Caco-2 (cell line): Measurements from ENCODE around the gene ZNF182. TPM values are rescaled to one million over a fixed set of nuclear protein-coding genes. Genes with fewer than 3 reads are reported as not detected.
"Not testable (repeated sequence)": the region's sequence is repeated elsewhere in the genome, so short reads cannot be mapped to it uniquely, and the experiment has no call there.

Source experiments
- BruUV-seq: library from RNA; stranded (reverse); fragments of 400-500 nt; replicated peaks from 2 replicates; lab custom pipeline; 2021; lab: Mats Ljungman, UMichigan
- CTCF ChIA-PET: fragments of 300-600 bp; sonication (Branson Sonifier 250); formaldehyde crosslinking; loops from one replicate; lab custom pipeline; 2022; ENCODE audit warnings: antibody characterized with exemption; lab: Charles Lee
- POLR2A ChIA-PET: fragments of 300-600 bp; sonication (Branson Sonifier 250); formaldehyde crosslinking; loops from one replicate; lab custom pipeline; 2022; ENCODE audit warnings: antibody characterized with exemption; lab: Charles Lee
- DNase-seq, 2 experiments: peaks; one replicate each; pipeline versions ENCODE4 v3.0.0 to v3.0.0-alpha.2; 2020 to 2022
- H3K27me3 ChIP-seq: replicated peaks from 2 replicates; pipeline ENCODE4 v1.6.0; 2011; ENCODE audit warnings: low read length; ENCODE audit not compliant: control insufficient read depth, insufficient read depth
- H3K36me3 ChIP-seq: 2 replicates; pipeline ENCODE4 v1.5.1; 2011; ENCODE audit warnings: low read length; ENCODE audit not compliant: control insufficient read depth, insufficient read depth
- H3K4me1 ChIP-seq: fragments of 250-450 bp; sonication (Bioruptor Pico); 2 replicates; pipeline ENCODE4 v1.5.1; 2020; ENCODE audit warnings: mild to moderate bottlenecking
- H3K4me3 ChIP-seq: 2 replicates; pipeline ENCODE4 v1.5.1; 2011; ENCODE audit warnings: low read depth, mild to moderate bottlenecking, control low read depth, low read length
- H3K9me3 ChIP-seq: fragments of 250-450 bp; sonication (Bioruptor Pico); 2 replicates; pipeline ENCODE4 v1.5.1; 2020; ENCODE audit warnings: mild to moderate bottlenecking, moderate library complexity
- H3K27ac Mint-ChIP-seq: one replicate; pipeline ENCODE4 v1.8.0; 2022; ENCODE audit warnings: mixed read lengths; ENCODE audit not compliant: unreplicated experiment
- H3K27me3 Mint-ChIP-seq: one replicate; pipeline ENCODE4 v1.8.0; 2022; ENCODE audit warnings: mixed read lengths; ENCODE audit not compliant: insufficient read depth, unreplicated experiment
- H3K36me3 Mint-ChIP-seq: one replicate; pipeline ENCODE4 v1.8.0; 2022; ENCODE audit warnings: mild to moderate bottlenecking, mixed read lengths; ENCODE audit not compliant: insufficient read depth, unreplicated experiment
- H3K4me1 Mint-ChIP-seq: one replicate; pipeline ENCODE4 v1.8.0; 2022; ENCODE audit warnings: low read depth, mixed read lengths; ENCODE audit not compliant: unreplicated experiment
- H3K4me3 Mint-ChIP-seq: one replicate; pipeline ENCODE4 v1.8.0; 2022; ENCODE audit warnings: mild to moderate bottlenecking, moderate library complexity, mixed read lengths; ENCODE audit not compliant: unreplicated experiment
- H3K9me3 Mint-ChIP-seq: one replicate; pipeline ENCODE4 v1.8.0; 2022; ENCODE audit warnings: mixed read lengths; ENCODE audit not compliant: unreplicated experiment
- intact Hi-C: fragments of 100-400 bp; cut with micrococcal nuclease; formaldehyde crosslinking; loops from one replicate; pipeline ENCODE4 v1.10.0; 2022; ENCODE audit not compliant: unreplicated experiment
- total RNA-seq: library from RNA; stranded (reverse); gene quantifications from 2 replicates; pipeline ENCODE4 v1.2.3, GENCODE V29; 2022
- TF ChIP-seq, protein P1 (sequence below), 2 experiments: fragments of 200-600 bp in 1 of 2; IDR thresholded peaks; 1 replicate in 1 of 2; 2 replicates in 1 of 2; pipeline versions ENCODE4 v1.5.1 to v1.8.0; 2011 to 2022; ENCODE audit warnings: antibody characterized with exemption in 1 of 2, control low read depth in 1 of 2, inconsistent platforms in 1 of 2, low read depth in 1 of 2, low read length in 1 of 2, mild to moderate bottlenecking in 1 of 2, moderate library complexity in 1 of 2; ENCODE audit not compliant: insufficient read depth in 1 of 2, severe bottlenecking in 1 of 2, unreplicated experiment in 1 of 2

The ZNF182 gene
- total RNA-seq, 1 experiment from 2014 or later: 3.9 TPM

DNA sequence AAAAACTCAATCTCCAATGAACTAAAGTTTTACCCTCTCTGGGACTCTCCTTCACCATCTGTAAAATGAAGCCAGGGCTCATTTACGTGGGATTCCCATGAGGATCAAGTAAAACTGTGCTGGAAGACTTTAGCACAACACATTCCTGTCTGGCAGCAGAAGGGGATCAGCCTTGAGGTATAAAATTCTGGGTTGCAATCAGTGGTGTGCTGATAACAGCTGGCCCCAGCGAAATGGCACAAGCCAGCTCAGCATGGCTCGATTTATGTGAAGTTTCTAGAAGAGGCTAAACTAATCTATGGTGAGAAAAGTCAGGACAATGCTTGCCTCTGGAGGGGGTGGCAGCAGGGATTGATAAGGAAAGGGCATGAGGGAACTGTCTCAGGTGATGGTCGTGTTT lies 39.3 kb upstream of the ZNF182 start:
- ChIA-PET CTCF (no interaction called here), POLR2A (no interaction called here)
- H3K4me3 Mint-ChIP-seq: no peak overlapping the region
- Histone ChIP-seq H3K4me3 (no peak overlapping the region), H3K36me3 (no peaks in the 10 kb centered on the region), H3K9me3 (no peaks in the 10 kb centered on the region), H3K4me1 (no peaks in the 10 kb centered on the region), H3K27me3 (no peaks in the 10 kb centered on the region)
- H3K27ac Mint-ChIP-seq: no peak overlapping the region
- DNase-seq: no peak
- H3K4me1 Mint-ChIP-seq: peaks cover 14% of the 10 kb centered on the region
- peaks cover 21% of the 10 kb centered on the region for H3K9me3 Mint-ChIP-seq
- TF ChIP-seq, protein P1, sequence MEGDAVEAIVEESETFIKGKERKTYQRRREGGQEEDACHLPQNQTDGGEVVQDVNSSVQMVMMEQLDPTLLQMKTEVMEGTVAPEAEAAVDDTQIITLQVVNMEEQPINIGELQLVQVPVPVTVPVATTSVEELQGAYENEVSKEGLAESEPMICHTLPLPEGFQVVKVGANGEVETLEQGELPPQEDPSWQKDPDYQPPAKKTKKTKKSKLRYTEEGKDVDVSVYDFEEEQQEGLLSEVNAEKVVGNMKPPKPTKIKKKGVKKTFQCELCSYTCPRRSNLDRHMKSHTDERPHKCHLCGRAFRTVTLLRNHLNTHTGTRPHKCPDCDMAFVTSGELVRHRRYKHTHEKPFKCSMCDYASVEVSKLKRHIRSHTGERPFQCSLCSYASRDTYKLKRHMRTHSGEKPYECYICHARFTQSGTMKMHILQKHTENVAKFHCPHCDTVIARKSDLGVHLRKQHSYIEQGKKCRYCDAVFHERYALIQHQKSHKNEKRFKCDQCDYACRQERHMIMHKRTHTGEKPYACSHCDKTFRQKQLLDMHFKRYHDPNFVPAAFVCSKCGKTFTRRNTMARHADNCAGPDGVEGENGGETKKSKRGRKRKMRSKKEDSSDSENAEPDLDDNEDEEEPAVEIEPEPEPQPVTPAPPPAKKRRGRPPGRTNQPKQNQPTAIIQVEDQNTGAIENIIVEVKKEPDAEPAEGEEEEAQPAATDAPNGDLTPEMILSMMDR (IDR thresholded peaks at IDR 0.05; ENCODE audit: insufficient read depth in 1 of 2, low read depth in 1 of 2, low read length in 1 of 2, severe bottlenecking in 1 of 2, unreplicated experiment in 1 of 2): no peak
- BruUV-seq: no TSS peak
- H3K27me3 Mint-ChIP-seq: peaks cover 2% of the 10 kb centered on the region
- intact Hi-C loops: no loop called here
- peaks cover 6% of the 10 kb centered on the region for H3K36me3 Mint-ChIP-seq

DNA sequence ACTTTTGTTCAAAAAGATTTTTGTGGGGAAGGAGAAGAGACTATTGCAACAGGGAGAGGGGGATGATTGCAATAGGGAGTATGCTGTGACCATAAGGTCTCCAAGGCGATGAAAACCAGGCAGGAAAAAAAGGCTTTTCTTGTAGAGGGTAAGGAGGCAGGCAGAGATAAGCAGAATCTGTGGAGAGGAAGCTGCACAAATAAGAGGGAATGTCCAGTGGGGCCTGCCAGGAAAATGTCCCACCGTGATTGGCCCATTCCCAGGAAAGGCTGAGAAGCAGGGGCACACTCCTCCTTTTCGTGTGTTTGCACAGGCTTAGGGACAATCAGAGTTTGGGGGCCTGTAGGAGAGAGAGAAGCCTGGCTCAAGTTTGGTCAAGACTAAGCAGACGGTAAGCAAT lies 32.1 kb upstream of the ZNF182 start:
- H3K36me3 Mint-ChIP-seq: no peaks in the 10 kb centered on the region
- peaks cover 13% of the 10 kb centered on the region for H3K4me1 Mint-ChIP-seq
- TF ChIP-seq, protein P1 (IDR thresholded peaks at IDR 0.05; ENCODE audit: insufficient read depth in 1 of 2, low read depth in 1 of 2, low read length in 1 of 2, severe bottlenecking in 1 of 2, unreplicated experiment in 1 of 2): no peak
- no TSS peak for BruUV-seq
- Histone ChIP-seq H3K9me3 (no peaks in the 10 kb centered on the region), H3K36me3 (no peaks in the 10 kb centered on the region), H3K4me3 (no peak overlapping the region), H3K4me1 (0 out of 2 replicates have a peak, but pooled peaks cover 2% of the 10 kb centered on the region), H3K27me3 (no peaks in the 10 kb centered on the region)
- H3K9me3 Mint-ChIP-seq: peaks cover 9% of the 10 kb centered on the region
- H3K27me3 Mint-ChIP-seq: peaks cover 2% of the 10 kb centered on the region
- H3K27ac Mint-ChIP-seq: peak overlapping the region; percentile 15
- ChIA-PET CTCF (no interaction called here), POLR2A (no interaction called here)
- DNase-seq: peak; percentile 32 to 52
- intact Hi-C loops: no loop called here
- no peak overlapping the region for H3K4me3 Mint-ChIP-seq

DNA sequence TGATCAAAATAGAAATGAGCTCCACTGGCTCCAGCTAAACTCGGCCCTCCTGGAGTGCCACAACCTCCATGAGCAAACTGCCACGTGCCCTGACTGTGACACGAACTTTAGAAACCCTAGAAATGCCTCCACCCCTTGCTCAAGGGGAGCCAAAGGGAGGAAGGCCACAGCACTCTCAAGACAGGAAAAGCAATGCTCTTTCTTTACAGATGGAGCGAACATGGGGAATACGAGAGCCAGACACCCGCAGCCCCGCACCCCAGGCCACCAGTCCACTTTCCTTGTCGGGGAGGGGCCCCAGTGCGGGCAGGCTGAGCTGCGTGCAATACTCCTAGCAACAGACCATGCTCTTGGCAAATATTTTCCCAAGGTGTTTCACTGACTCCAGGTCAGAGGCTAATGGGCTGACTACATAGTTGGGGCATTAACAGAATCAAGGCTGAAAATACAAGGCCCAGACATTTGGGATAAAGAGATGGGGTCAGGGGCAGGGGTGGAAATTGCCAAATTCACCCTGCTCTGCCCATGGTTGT lies 26.9 kb upstream of the ZNF182 start:
- H3K9me3 ChIP-seq, H3K4me1 ChIP-seq, H3K27me3 Mint-ChIP-seq, H3K27ac Mint-ChIP-seq, H3K36me3 Mint-ChIP-seq, H3K9me3 Mint-ChIP-seq, BruUV-seq, POLR2A ChIA-PET, H3K27me3 ChIP-seq, H3K4me3 ChIP-seq, intact Hi-C loops, H3K4me3 Mint-ChIP-seq, DNase-seq, H3K36me3 ChIP-seq, H3K4me1 Mint-ChIP-seq, CTCF ChIA-PET: not testable (repeated sequence)

DNA sequence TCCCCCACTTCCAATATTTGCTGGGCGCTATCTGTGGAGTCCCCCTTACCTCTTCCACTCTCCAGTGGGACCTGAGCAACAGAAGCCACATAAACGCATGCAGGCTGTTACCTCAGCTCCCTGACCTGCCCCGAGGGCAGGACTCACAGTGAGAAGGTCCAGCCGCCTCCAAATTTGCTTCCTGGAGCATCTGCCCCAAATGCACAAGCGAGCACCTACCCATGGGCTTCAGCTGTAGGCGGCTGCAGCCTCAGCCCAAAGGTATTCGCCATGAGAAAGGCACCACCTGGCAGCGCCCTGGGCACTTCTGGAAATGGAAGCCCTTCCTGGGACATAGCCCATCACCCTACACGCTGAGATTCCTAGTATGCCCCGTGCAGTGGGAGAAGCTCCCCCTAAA lies 26.4 kb upstream of the ZNF182 start:
- intact Hi-C loops: no loop called here
- BruUV-seq: no TSS peak
- ChIA-PET POLR2A (no interaction called here), CTCF (no interaction called here)
- Histone ChIP-seq H3K4me3 (no peak overlapping the region), H3K27me3 (no peaks in the 10 kb centered on the region), H3K9me3 (no peaks in the 10 kb centered on the region), H3K4me1 (no peaks in the 10 kb centered on the region), H3K36me3 (no peaks in the 10 kb centered on the region)
- H3K27ac Mint-ChIP-seq: no peak overlapping the region
- TF ChIP-seq, protein P1 (IDR thresholded peaks at IDR 0.05; ENCODE audit: insufficient read depth in 1 of 2, low read depth in 1 of 2, low read length in 1 of 2, severe bottlenecking in 1 of 2, unreplicated experiment in 1 of 2): no peak
- no peaks in the 10 kb centered on the region for H3K36me3 Mint-ChIP-seq
- DNase-seq: no peak
- peaks cover 9% of the 10 kb centered on the region for H3K4me1 Mint-ChIP-seq
- H3K4me3 Mint-ChIP-seq: no peak overlapping the region
- no peaks in the 10 kb centered on the region for H3K9me3 Mint-ChIP-seq
- no peaks in the 10 kb centered on the region for H3K27me3 Mint-ChIP-seq
